Measurements from ENCODE around the gene UNG. TPM values are rescaled to one million over a fixed set of nuclear protein-coding genes. Genes with fewer than 3 reads are reported as not detected.

The UNG gene
- total RNA-seq, 4 donors from 2014 or later, result 17.9 to 43.9 (median 40.0) TPM

DNA sequence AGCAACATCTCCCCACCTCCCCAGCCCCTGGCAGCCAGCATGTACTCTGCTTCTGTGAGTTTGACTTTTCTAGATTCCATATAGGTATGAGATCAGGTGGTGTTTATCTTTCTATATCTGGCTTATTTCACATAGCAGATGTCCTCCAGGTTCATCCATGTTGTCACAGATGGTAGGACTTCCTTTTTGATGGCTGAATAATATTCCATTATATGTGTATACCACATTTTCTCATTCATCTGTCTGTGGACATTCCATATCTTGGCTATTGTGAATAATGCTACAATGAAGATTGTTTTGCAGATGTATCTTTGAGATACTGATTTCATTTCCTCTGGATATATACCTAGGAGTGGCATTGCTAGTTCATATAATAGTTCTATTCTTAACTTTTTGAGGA is 22.5 kb upstream of the UNG start:
- no peak for TF ChIP-seq EP300 (IDR thresholded peaks at IDR 0.05)
- Histone ChIP-seq H3K36me3 (peaks cover 72% of the 10 kb centered on the region), H3K27me3 (no peaks in the 10 kb centered on the region), H3K4me3 (no peak overlapping the region), H3K4me1 (no peaks in the 10 kb centered on the region), H3K9me3 (no peaks in the 10 kb centered on the region), H3K27ac (no peak overlapping the region)
- DNase-seq (ENCODE audit: low spot score in 2 of 2), result no peak

DNA sequence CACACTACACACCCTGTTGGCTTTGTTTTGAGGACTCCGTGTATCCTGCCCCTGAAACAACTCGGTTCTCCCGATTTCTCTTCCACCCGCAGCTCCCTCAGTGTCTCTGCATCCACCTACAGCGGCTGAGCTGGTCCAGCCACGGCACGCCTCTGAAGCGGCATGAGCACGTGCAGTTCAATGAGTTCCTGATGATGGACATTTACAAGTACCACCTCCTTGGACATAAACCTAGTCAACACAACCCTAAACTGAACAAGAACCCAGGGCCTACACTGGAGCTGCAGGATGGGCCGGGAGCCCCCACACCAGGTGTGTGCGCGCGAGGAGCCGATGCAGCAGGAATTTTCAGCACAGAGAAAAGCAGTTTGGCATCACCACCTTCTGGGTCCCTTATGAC is 14.6 kb upstream of the UNG start:
- no peaks in the 10 kb centered on the region for H3K9me3 ChIP-seq
- peaks cover 88% of the 10 kb centered on the region for H3K36me3 ChIP-seq
- 94% methylated on average over 14 of the region's 14 CpGs for WGBS
- no peaks in the 10 kb centered on the region for H3K27me3 ChIP-seq
- no peak for DNase-seq (ENCODE audit: low spot score in 2 of 2)
- H3K27ac ChIP-seq, result no peak overlapping the region
- TF ChIP-seq POLR2AphosphoS5 (IDR thresholded peaks at IDR 0.05) (no peak), POLR2A (IDR thresholded peaks at IDR 0.05) (no peak), EP300 (IDR thresholded peaks at IDR 0.05) (no peak)
- TF ChIP-seq, protein P1, sequence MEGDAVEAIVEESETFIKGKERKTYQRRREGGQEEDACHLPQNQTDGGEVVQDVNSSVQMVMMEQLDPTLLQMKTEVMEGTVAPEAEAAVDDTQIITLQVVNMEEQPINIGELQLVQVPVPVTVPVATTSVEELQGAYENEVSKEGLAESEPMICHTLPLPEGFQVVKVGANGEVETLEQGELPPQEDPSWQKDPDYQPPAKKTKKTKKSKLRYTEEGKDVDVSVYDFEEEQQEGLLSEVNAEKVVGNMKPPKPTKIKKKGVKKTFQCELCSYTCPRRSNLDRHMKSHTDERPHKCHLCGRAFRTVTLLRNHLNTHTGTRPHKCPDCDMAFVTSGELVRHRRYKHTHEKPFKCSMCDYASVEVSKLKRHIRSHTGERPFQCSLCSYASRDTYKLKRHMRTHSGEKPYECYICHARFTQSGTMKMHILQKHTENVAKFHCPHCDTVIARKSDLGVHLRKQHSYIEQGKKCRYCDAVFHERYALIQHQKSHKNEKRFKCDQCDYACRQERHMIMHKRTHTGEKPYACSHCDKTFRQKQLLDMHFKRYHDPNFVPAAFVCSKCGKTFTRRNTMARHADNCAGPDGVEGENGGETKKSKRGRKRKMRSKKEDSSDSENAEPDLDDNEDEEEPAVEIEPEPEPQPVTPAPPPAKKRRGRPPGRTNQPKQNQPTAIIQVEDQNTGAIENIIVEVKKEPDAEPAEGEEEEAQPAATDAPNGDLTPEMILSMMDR (IDR thresholded peaks at IDR 0.05), result no peak
- H3K4me1 ChIP-seq, result no peaks in the 10 kb centered on the region
- H3K4me3 ChIP-seq, result no peak overlapping the region

DNA sequence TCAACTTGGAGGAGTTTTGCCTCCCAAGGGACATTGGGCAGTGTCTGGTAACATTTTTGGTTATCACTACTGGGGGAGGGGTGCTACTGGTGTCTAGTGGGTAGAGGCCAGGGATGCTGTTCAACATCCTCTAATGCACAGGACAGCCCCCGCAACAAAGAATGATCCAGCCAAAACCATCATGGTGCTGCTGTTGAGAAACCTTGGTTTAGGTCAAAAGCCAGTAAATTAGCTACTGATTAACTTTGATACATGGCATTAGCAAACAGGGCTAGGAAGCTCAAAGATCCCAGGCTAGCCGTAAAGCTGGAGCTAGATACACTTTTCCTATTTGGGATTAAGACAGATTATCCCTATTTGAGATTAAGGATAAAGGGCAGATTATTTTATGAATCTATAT is 13.0 kb upstream of the UNG start:
- H3K27ac ChIP-seq, result no peak overlapping the region
- DNase-seq (ENCODE audit: low spot score in 2 of 2), result no peak
- 96% methylated on average over 2 of the region's 2 CpGs for WGBS
- H3K9me3 ChIP-seq, result no peaks in the 10 kb centered on the region
- no peak overlapping the region for H3K4me3 ChIP-seq
- H3K27me3 ChIP-seq, result no peaks in the 10 kb centered on the region
- TF ChIP-seq POLR2A (IDR thresholded peaks at IDR 0.05), result no peak
- TF ChIP-seq, protein P1 (IDR thresholded peaks at IDR 0.05), result no peak
- TF ChIP-seq POLR2AphosphoS5 (IDR thresholded peaks at IDR 0.05), result no peak
- TF ChIP-seq EP300 (IDR thresholded peaks at IDR 0.05), result no peak
- H3K4me1 ChIP-seq, result no peaks in the 10 kb centered on the region
- H3K36me3 ChIP-seq, result peaks cover 94% of the 10 kb centered on the region

DNA sequence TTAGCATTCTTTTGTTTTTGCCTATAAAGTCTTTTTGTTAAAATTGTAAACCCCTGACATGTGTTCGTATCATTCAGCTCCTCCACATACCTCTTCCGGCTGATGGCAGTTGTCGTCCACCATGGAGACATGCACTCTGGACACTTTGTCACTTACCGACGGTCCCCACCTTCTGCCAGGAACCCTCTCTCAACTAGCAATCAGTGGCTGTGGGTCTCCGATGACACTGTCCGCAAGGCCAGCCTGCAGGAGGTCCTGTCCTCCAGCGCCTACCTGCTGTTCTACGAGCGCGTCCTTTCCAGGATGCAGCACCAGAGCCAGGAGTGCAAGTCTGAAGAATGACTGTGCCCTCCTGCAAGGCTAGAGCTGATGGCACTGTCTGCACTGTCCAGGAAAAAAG is 11.8 kb upstream of the UNG start:
- Histone ChIP-seq H3K9me3 (no peaks in the 10 kb centered on the region), H3K4me1 (no peaks in the 10 kb centered on the region), H3K27me3 (no peaks in the 10 kb centered on the region), H3K27ac (no peak overlapping the region), H3K4me3 (no peak overlapping the region), H3K36me3 (peaks cover 98% of the 10 kb centered on the region)
- DNase-seq (ENCODE audit: low spot score in 2 of 2), result peak in 1 of 2 donors; percentile 54
- TF ChIP-seq EP300 (IDR thresholded peaks at IDR 0.05), result no peak
- WGBS, result 95% methylated on average over 11 of the region's 11 CpGs

DNA sequence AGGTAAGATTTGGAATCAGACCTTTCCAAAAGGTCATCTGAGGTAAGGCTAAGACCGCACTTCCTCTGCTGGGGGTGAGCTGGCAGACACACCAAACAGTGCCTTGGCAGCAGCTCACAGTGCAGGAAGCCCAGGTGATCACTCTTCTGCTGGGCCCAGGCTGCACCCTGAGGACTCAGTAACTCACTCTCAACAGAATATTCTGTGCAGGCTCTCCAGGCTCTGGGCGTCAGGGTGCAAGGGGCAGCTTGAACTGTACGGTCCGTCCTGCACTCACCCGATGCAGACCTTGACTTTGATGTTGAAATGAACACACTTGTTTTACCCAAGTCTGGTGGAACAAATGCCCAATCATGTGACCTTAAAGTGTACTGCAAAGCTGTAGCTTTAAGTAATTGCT is 10.1 kb upstream of the UNG start:
- Histone ChIP-seq H3K4me3 (no peak overlapping the region), H3K27ac (no peak overlapping the region), H3K9me3 (no peaks in the 10 kb centered on the region), H3K27me3 (no peaks in the 10 kb centered on the region), H3K36me3 (peaks cover 86% of the 10 kb centered on the region), H3K4me1 (peaks cover 9% of the 10 kb centered on the region)
- 72% methylated on average over 5 of the region's 5 CpGs for WGBS
- TF ChIP-seq EP300 (IDR thresholded peaks at IDR 0.05) (no peak), POLR2A (IDR thresholded peaks at IDR 0.05) (no peak)
- TF ChIP-seq, protein P1 (IDR thresholded peaks at IDR 0.05), result no peak
- no peak for DNase-seq (ENCODE audit: low spot score in 2 of 2)

DNA sequence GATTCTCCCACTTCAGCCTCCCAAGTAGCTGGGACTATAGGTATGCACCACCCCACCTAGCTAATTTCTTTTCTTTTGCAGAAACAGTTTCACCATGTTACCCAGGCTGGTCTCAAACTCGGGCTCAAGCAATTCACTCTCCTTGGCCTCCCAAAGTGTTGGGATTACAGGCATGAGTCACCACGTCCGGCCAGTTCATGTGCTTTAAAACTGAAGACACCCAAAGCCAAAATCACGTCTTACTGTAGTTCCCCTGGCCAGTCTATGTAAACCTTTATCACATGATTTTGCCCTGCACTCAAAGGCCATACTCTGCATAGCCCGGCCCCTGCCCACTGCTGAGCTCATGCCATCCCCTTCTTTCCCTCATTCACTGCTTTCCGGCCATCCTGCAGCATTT is 8.6 kb upstream of the UNG start:
- peaks cover 70% of the 10 kb centered on the region for H3K36me3 ChIP-seq
- DNase-seq (ENCODE audit: low spot score in 2 of 2), result no peak
- H3K9me3 ChIP-seq, result no peaks in the 10 kb centered on the region
- H3K4me1 ChIP-seq, result peaks cover 22% of the 10 kb centered on the region
- no peak overlapping the region for H3K27ac ChIP-seq
- 84% methylated on average over 6 of the region's 6 CpGs for WGBS
- H3K4me3 ChIP-seq, result no peak overlapping the region
- H3K27me3 ChIP-seq, result no peaks in the 10 kb centered on the region
- TF ChIP-seq, protein P1 (IDR thresholded peaks at IDR 0.05), result no peak
- TF ChIP-seq POLR2A (IDR thresholded peaks at IDR 0.05) (no peak), POLR2AphosphoS5 (IDR thresholded peaks at IDR 0.05) (no peak), EP300 (IDR thresholded peaks at IDR 0.05) (no peak)

Measured in suprapubic skin (tissue), 4 donors.